ENCODE results near the gene PSMD14. TPM values are rescaled to one million over a fixed set of nuclear protein-coding genes. Genes with fewer than 3 reads are reported as not detected.
A peak's percentile ranks its signal among the peaks of the same experiment; 100 is the strongest.

Gene PSMD14
- total and polyA plus RNA-seq, 2 donors (not counting 1 experiment from before 2014, with no cell fraction given): 7.4 to 27.0 TPM

- no peaks in the 10 kb centered on the region for H4K20me1 ChIP-seq (ENCODE audit: control insufficient read depth, insufficient read depth, low read length, poor library complexity, severe bottlenecking)
- peaks cover 59% of the 10 kb centered on the region in 2 donors for H3K4me1 ChIP-seq (ENCODE audit: control insufficient read depth in 2 of 2, insufficient read depth in 2 of 2, low read length in 2 of 2)
- peak within 1 kb of the TSS in 3 of 5 experiments; percentile 43 to 51 (median 45) for H3K4me3 ChIP-seq (ENCODE audit: control extremely low read depth in 1 of 5, extremely low read depth in 1 of 5, insufficient read depth in 1 of 5, low read depth in 2 of 5, low read length in 4 of 5)
- H2AFZ ChIP-seq (ENCODE audit: insufficient read depth, low read depth, low read length, poor library complexity, severe bottlenecking): peak within 1 kb of the TSS; percentile 39
- Mint-ChIP-seq H3K4me3 (peak within 1 kb of the TSS; percentile 85), H3K4me1 (peaks cover 54% of the 10 kb centered on the region), H3K9me3 (ENCODE audit: insufficient read depth) (peaks cover 2% of the 10 kb centered on the region), H3K27ac (no peak within 1 kb of the TSS), H3K27me3 (peaks cover 68% of the 10 kb centered on the region)
- POLR2A ChIA-PET: no interaction called here
- peak within 1 kb of the TSS; percentile 81 for H3K4me2 ChIP-seq (replicated peaks; ENCODE audit: low read depth, low read length, poor library complexity, severe bottlenecking)
- H3K27ac ChIP-seq (ENCODE audit: low read length in 2 of 2): no peak within 1 kb of the TSS
- H3K27me3 ChIP-seq (replicated peaks in 1 of 4; ENCODE audit: control extremely low read depth in 1 of 4, control insufficient read depth in 3 of 4, insufficient read depth in 4 of 4, low read length in 3 of 4): peaks cover 2 to 70% (median 58%) of the 10 kb centered on the region in 4 experiments
- TF ChIP-seq EZH2 (IDR thresholded peaks at IDR 0.05; ENCODE audit: borderline replicate concordance, insufficient read depth, low read depth, low read length, poor library complexity, severe bottlenecking) (no peak), CTCF (IDR thresholded peaks at IDR 0.05) (no peak)
- no peaks in the 10 kb centered on the region for H3K36me3 ChIP-seq (replicated peaks in 1 of 2; ENCODE audit: control extremely low read depth in 1 of 2, control insufficient read depth in 1 of 2, extremely low read depth in 1 of 2, insufficient read depth in 2 of 2, low read length in 1 of 2)
- H3K79me2 ChIP-seq (ENCODE audit: control insufficient read depth, insufficient read depth, low read length): no peaks in the 10 kb centered on the region
- peak within 1 kb of the TSS; percentile 52 for H3K9ac ChIP-seq (ENCODE audit: low read length)
- CTCF ChIA-PET: interaction anchor here (0.9 kb wide), 2 partner anchors 9 to 193 kb away, joined by 3 read pairs; no protein-coding TSS in a partner anchor
- peaks cover 0 to 20% (median 4%) of the 10 kb centered on the region in 3 donors for H3K9me3 ChIP-seq (ENCODE audit: control extremely low read depth in 1 of 3, control insufficient read depth in 2 of 3, insufficient read depth in 1 of 3, low read length in 2 of 3)
- DNase-seq: peak; percentile 49
- no peak for ATAC-seq (ENCODE audit: low read depth)
- 7% methylated on average over 11 of the region's 16 CpGs for WGBS (ENCODE audit: insufficient coverage)
- intact Hi-C loops (cut with micrococcal nuclease): no loop called here
Observed at GRCh38 chr2:161415987-161416707, 107.9 kb downstream of the PSMD14 start, which contains the start of gene TBR1. TBR1 (plus strand) TSS chr2:161416297; CDS start chr2:161416411, 114 bp downstream.

All from B cell (primary cell).